OCI-LY7 (cell line): ENCODE measurements around the gene RITA1.

Source experiments
- EZH2phosphoT487 ChIP-seq: fragments of 200-600 bp; sonication (generic); IDR thresholded peaks from 2 replicates; pipeline ENCODE4 v1.6.1; 2018; ENCODE audit warnings: low read depth, borderline replicate concordance, mild to moderate bottlenecking, mixed run types, antibody characterized with exemption, low read length, moderate library complexity, mixed read lengths
- TF ChIP-seq, protein P1 (sequence below): fragments of 200-600 bp; sonication (generic); conservative IDR thresholded peaks from 2 replicates; pipeline ENCODE4 v1.5.1; 2014; ENCODE audit warnings: mild to moderate bottlenecking, antibody characterized with exemption, low read length, moderate library complexity, mixed read lengths

DNA sequence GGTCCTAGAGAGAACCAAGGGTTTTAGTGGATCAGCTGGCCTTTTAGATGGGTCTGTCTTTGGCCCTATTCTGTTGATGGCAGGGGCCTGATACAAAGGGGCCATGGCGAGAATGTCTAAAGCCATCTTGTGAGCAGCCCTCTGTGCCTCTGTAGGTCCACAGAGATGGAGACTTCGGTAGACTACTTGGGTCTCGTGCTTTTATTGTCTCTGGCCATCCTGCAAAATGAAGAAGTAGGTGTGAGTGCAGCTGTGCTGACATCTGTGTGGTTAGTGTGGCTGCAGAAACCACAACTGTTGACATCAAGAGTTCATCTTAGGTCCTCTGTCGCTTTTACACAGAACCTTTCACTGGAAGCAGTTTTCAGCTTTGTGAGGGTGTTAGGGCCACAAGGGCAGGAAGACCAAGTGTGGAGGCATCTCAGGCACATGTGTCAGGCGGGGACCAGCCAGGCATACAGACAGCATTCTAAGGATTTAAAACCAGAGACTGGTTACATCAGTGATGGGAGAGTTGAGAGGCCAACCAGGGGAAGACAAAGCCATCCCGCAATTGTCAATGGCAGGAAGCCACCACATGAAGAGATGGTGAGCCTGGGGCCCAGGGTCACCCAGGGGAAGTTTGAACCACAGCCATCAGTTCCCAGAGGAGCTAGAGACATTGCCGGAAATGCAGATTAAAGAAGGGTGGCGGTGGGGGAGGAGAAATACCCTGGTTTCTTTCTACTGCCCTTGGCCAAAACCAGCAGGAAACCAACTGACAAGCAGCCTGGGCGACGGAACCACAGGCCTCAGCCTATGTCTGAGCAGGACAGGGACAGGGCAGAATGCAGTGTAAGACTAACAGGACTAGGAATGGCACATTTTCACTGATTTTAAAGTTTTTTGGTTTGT lies 22.8 kb downstream of the RITA1 start:
- TF ChIP-seq, protein P1, sequence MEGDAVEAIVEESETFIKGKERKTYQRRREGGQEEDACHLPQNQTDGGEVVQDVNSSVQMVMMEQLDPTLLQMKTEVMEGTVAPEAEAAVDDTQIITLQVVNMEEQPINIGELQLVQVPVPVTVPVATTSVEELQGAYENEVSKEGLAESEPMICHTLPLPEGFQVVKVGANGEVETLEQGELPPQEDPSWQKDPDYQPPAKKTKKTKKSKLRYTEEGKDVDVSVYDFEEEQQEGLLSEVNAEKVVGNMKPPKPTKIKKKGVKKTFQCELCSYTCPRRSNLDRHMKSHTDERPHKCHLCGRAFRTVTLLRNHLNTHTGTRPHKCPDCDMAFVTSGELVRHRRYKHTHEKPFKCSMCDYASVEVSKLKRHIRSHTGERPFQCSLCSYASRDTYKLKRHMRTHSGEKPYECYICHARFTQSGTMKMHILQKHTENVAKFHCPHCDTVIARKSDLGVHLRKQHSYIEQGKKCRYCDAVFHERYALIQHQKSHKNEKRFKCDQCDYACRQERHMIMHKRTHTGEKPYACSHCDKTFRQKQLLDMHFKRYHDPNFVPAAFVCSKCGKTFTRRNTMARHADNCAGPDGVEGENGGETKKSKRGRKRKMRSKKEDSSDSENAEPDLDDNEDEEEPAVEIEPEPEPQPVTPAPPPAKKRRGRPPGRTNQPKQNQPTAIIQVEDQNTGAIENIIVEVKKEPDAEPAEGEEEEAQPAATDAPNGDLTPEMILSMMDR, result no peak
- TF ChIP-seq EZH2phosphoT487, result no peak
